NCI-H2196 (cell line): ENCODE results near the gene MC1R.
"Not testable (repeated sequence)": the region's sequence is repeated elsewhere in the genome, so short reads cannot be mapped to it uniquely, and the experiment has no call there.

Source experiments
- DNase-seq: peaks from one replicate; lab custom pipeline; 2025; ENCODE audit not compliant: unreplicated experiment; lab: John Stamatoyannopoulos, UW

MC1R gene

GRCh38 chr16:89918453-89919347, at the start of gene MC1R:
TSS of gene MC1R (plus strand) at chr16:89918862. CDS start at chr16:89919259, 397 bp downstream.
- no peak for DNase-seq

GRCh38 chr16:89869911-89870310, 48.8 kb upstream of the MC1R start:
- DNase-seq = no peak

GRCh38 chr16:89870440-89870839, 48.2 kb upstream of the MC1R start:
- DNase-seq = no peak

- no peak for DNase-seq
Observed at GRCh38 chr16:89871895-89872294, 46.8 kb upstream of the MC1R start.

GRCh38 chr16:89873109-89873971, 45.3 kb upstream of the MC1R start, which contains the start of gene TCF25:
TSS of gene TCF25 (plus strand) at chr16:89873592. CDS start at chr16:89873668, 76 bp downstream.
- peak; percentile 69 for DNase-seq

- DNase-seq = peak; percentile 82
Observed at GRCh38 chr16:89873972-89874689, 44.5 kb upstream of the MC1R start.

- DNase-seq = not testable (repeated sequence)
Observed at GRCh38 chr16:89879123-89879522, 39.5 kb upstream of the MC1R start.

GRCh38 chr16:89880477-89881367, 37.9 kb upstream of the MC1R start:
- DNase-seq = no peak

GRCh38 chr16:89881368-89881730, 37.3 kb upstream of the MC1R start:
- DNase-seq = no peak

GRCh38 chr16:89883346-89884040, 35.2 kb upstream of the MC1R start:
- no peak for DNase-seq

- no peak for DNase-seq
Observed at GRCh38 chr16:89884041-89884421, 34.6 kb upstream of the MC1R start.

GRCh38 chr16:89887243-89887642, 31.4 kb upstream of the MC1R start:
- DNase-seq = no peak

- no peak for DNase-seq
Observed at GRCh38 chr16:89890200-89890599, 28.5 kb upstream of the MC1R start.

GRCh38 chr16:89890886-89891657, 27.6 kb upstream of the MC1R start:
- no peak for DNase-seq

GRCh38 chr16:89892055-89892630, 26.5 kb upstream of the MC1R start:
- no peak for DNase-seq

- DNase-seq = no peak
Observed at GRCh38 chr16:89892635-89893034, 26.0 kb upstream of the MC1R start.

- DNase-seq = no peak
Observed at GRCh38 chr16:89893642-89894548, 24.8 kb upstream of the MC1R start.
